CD4-positive, alpha-beta memory T cell (primary cell): Measurements from ENCODE around the gene ADAM15. TPM values are rescaled to one million over a fixed set of nuclear protein-coding genes. Genes with fewer than 3 reads are reported as not detected.

ENCODE experiments used
- CTCF ChIA-PET: fragments of 350-600 bp; sonication (Branson Sonifier 250); formaldehyde crosslinking; loops from one replicate; lab custom pipeline; 2021; ENCODE audit warnings: inconsistent platforms; ENCODE audit not compliant: partially characterized antibody; lab: Charles Lee
- POLR2A ChIA-PET: fragments of 350-600 bp; sonication (Branson Sonifier 250); formaldehyde crosslinking; loops from one replicate; lab custom pipeline; 2021; ENCODE audit not compliant: partially characterized antibody; lab: Charles Lee
- DNase-seq, 5 donors: peaks; one replicate each; pipeline versions ENCODE4 v3.0.0 to v3.0.0-alpha.2; 2020 to 2022; ENCODE audit warnings: mixed read lengths in 1 of 5
- H3K27ac ChIP-seq: one replicate; pipeline ENCODE4 v1.7.0; 2013; ENCODE audit warnings: low read depth, low read length
- H3K27me3 ChIP-seq: 2 replicates; pipeline ENCODE4 v1.7.0; 2013; ENCODE audit warnings: mild to moderate bottlenecking, low read length, moderate library complexity; ENCODE audit not compliant: insufficient read depth
- H3K36me3 ChIP-seq: 2 replicates; pipeline ENCODE4 v1.7.0; 2013; ENCODE audit warnings: mild to moderate bottlenecking, low read length, moderate library complexity; ENCODE audit not compliant: insufficient read depth
- H3K4me1 ChIP-seq: 2 replicates; pipeline ENCODE4 v1.7.0; 2013; ENCODE audit warnings: mild to moderate bottlenecking, low read length, moderate library complexity; ENCODE audit not compliant: insufficient read depth
- H3K4me3 ChIP-seq, 2 donors: one replicate each; pipeline ENCODE4 v1.7.0; 2013; ENCODE audit warnings: low read length in 2 of 2, mild to moderate bottlenecking in 1 of 2
- H3K9me3 ChIP-seq, 2 donors: one replicate each; pipeline ENCODE4 v1.7.0; 2013; ENCODE audit warnings: low read length in 2 of 2, control low read depth in 1 of 2; ENCODE audit not compliant: control insufficient read depth in 1 of 2
- H3K27ac Mint-ChIP-seq, 7 donors: one replicate each; pipeline ENCODE4 v1.8.0; 2020 to 2021; ENCODE audit warnings: mixed read lengths in 7 of 7, mild to moderate bottlenecking in 6 of 7, inconsistent platforms in 3 of 7, moderate library complexity in 3 of 7
- H3K27me3 Mint-ChIP-seq, 2 donors: one replicate each; pipeline ENCODE4 v1.8.0; 2020 to 2021; ENCODE audit warnings: mixed read lengths in 2 of 2
- H3K36me3 Mint-ChIP-seq, 2 donors: one replicate each; pipeline ENCODE4 v1.8.0; 2020 to 2021; ENCODE audit warnings: mixed read lengths in 2 of 2, inconsistent platforms in 1 of 2, mild to moderate bottlenecking in 1 of 2
- H3K4me1 Mint-ChIP-seq, 4 donors: one replicate each; pipeline ENCODE4 v1.8.0; 2020 to 2021; ENCODE audit warnings: mixed read lengths in 4 of 4, mild to moderate bottlenecking in 1 of 4
- H3K4me3 Mint-ChIP-seq, 8 donors: one replicate each; pipeline ENCODE4 v1.8.0; 2020 to 2021; ENCODE audit warnings: mixed read lengths in 8 of 8, mild to moderate bottlenecking in 7 of 8, moderate library complexity in 6 of 8, inconsistent platforms in 3 of 8
- H3K9me3 Mint-ChIP-seq, 8 donors: one replicate each; pipeline ENCODE4 v1.8.0; 2020 to 2021; ENCODE audit warnings: mixed read lengths in 8 of 8, mild to moderate bottlenecking in 5 of 8, inconsistent platforms in 3 of 8, moderate library complexity in 1 of 8
- intact Hi-C: fragments of 100-400 bp; cut with micrococcal nuclease; formaldehyde crosslinking; loops from one replicate; pipeline ENCODE4 v1.15.1; 2023
- polyA plus RNA-seq, 2 donors: library from polyadenylated mRNA; unstranded; fragments of 300-500 nt; fragmentation: Illumina TruSeq; gene quantifications; one replicate each; pipeline ENCODE4 v1.2.3, GENCODE V29; 2021
- total RNA-seq, 2 experiments: library from RNA; stranded (reverse); gene quantifications; one replicate each; pipeline ENCODE4 v1.2.3, GENCODE V29; 2021

The ADAM15 gene
- total and polyA plus RNA-seq, 4 experiments from 2014 or later, result 14.8 to 39.8 (median 25.9) TPM

GRCh38 chr1:155026588-155026987, 24.5 kb upstream of the ADAM15 start:
- ChIA-PET CTCF (no interaction called here), POLR2A (interaction anchor here (0.5 kb wide), 1 partner anchor 420 kb away, joined by 7 read pairs; no protein-coding TSS in a partner anchor)
- Mint-ChIP-seq H3K4me3 (no peak overlapping the region), H3K27me3 (no peaks in the 10 kb centered on the region), H3K36me3 (no peaks in the 10 kb centered on the region), H3K27ac (peak overlapping the region in 1 of 7 donors; percentile 37), H3K4me1 (peaks cover 4 to 15% (median 8%) of the 10 kb centered on the region in 4 donors), H3K9me3 (peaks cover 0 to 1% (median 0%) of the 10 kb centered on the region in 8 donors)
- no peaks in the 10 kb centered on the region for H3K27me3 ChIP-seq
- no peak overlapping the region for H3K27ac ChIP-seq
- H3K4me3 ChIP-seq, result no peak overlapping the region
- intact Hi-C loops, result no loop called here
- H3K9me3 ChIP-seq, result no peaks in the 10 kb centered on the region
- H3K4me1 ChIP-seq, result no peaks in the 10 kb centered on the region
- no peaks in the 10 kb centered on the region for H3K36me3 ChIP-seq
- DNase-seq, result no peak

- Histone ChIP-seq H3K4me3 (no peak overlapping the region), H3K9me3 (no peaks in the 10 kb centered on the region), H3K27ac (no peak overlapping the region), H3K36me3 (no peaks in the 10 kb centered on the region), H3K4me1 (no peaks in the 10 kb centered on the region), H3K27me3 (no peaks in the 10 kb centered on the region)
- Mint-ChIP-seq H3K27ac (peak overlapping the region in 1 of 7 donors; percentile 79), H3K9me3 (no peaks in the 10 kb centered on the region), H3K27me3 (no peaks in the 10 kb centered on the region), H3K4me1 (no peaks in the 10 kb centered on the region), H3K36me3 (no peaks in the 10 kb centered on the region), H3K4me3 (no peak overlapping the region)
- no peak for DNase-seq
- ChIA-PET POLR2A (no interaction called here), CTCF (interaction anchor here (0.7 to 0.8 kb wide), 2 partner anchors 13 to 88 kb away, joined by 3 read pairs; no protein-coding TSS in a partner anchor)
- intact Hi-C loops, result no loop called here
Measured at GRCh38 chr1:155029513-155030242, 21.4 kb upstream of the ADAM15 start.

GRCh38 chr1:155030243-155030795, 20.8 kb upstream of the ADAM15 start:
- no peak overlapping the region for H3K4me3 ChIP-seq
- no peaks in the 10 kb centered on the region for H3K36me3 ChIP-seq
- no peaks in the 10 kb centered on the region for H3K27me3 Mint-ChIP-seq
- POLR2A ChIA-PET, result no interaction called here
- DNase-seq, result no peak
- H3K27me3 ChIP-seq, result no peaks in the 10 kb centered on the region
- CTCF ChIA-PET, result interaction anchor here (0.7 to 1.5 kb wide), 3 partner anchors 13 to 89 kb away, joined by 3 read pairs; no protein-coding TSS in a partner anchor
- intact Hi-C loops, result no loop called here
- H3K27ac Mint-ChIP-seq, result no peak overlapping the region
- H3K36me3 Mint-ChIP-seq, result no peaks in the 10 kb centered on the region
- H3K9me3 ChIP-seq, result no peaks in the 10 kb centered on the region
- peak overlapping the region in 1 of 8 donors; percentile 12 for H3K4me3 Mint-ChIP-seq
- H3K27ac ChIP-seq, result no peak overlapping the region
- H3K9me3 Mint-ChIP-seq, result no peaks in the 10 kb centered on the region
- H3K4me1 ChIP-seq, result no peaks in the 10 kb centered on the region
- H3K4me1 Mint-ChIP-seq, result no peaks in the 10 kb centered on the region

DNA sequence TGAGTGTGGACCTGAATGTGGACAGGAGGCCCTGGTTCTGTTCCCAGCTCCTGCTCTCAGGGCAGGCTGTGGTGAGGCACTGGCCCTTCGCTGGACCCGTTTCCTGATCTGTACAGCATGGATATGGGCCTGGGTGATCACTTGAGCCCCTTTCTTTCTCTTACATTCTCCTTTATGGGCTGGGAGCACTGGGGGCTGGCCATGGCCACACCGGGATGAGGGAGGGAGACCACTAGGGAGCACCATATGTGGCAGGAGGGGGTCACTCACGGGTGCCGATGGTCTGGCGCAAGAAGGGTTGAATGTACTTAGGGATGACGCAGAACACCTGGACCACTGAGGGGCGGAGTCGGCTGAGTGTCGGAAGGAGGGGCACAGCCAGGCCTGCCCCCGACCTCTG, 20.2 kb upstream of the ADAM15 start:
- Histone ChIP-seq H3K9me3 (no peaks in the 10 kb centered on the region), H3K27me3 (no peaks in the 10 kb centered on the region), H3K36me3 (no peaks in the 10 kb centered on the region), H3K4me1 (no peaks in the 10 kb centered on the region), H3K27ac (no peak overlapping the region), H3K4me3 (no peak overlapping the region)
- Mint-ChIP-seq H3K36me3 (no peaks in the 10 kb centered on the region), H3K9me3 (no peaks in the 10 kb centered on the region), H3K27ac (no peak overlapping the region), H3K4me1 (no peaks in the 10 kb centered on the region), H3K4me3 (no peak overlapping the region), H3K27me3 (no peaks in the 10 kb centered on the region)
- ChIA-PET CTCF (interaction anchor here (1.5 kb wide), 1 partner anchor 28 kb away, joined by 3 read pairs; no protein-coding TSS in a partner anchor), POLR2A (no interaction called here)
- intact Hi-C loops, result no loop called here
- no peak for DNase-seq

DNA sequence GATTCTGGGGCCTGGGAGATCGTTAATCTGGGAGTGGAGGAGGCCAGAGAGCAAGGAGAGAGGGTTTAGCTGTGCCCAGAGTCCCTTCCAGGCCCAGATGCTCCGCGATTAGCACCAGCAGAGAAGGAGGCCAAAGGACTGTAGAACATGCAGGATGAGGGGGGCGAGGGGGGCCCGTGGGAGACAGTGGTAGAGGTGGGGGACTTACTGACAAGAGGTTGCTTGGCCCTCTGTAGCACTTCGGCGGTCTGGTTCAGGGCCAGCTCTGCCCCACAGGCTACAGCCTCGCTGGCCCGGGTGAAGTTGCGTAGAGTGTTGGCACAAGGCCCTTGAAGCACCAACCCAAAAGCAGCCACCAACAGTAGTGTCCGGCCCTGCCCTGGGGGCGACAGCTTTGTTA, 18.2 kb upstream of the ADAM15 start:
- POLR2A ChIA-PET, result no interaction called here
- H3K27ac Mint-ChIP-seq, result peak overlapping the region in 1 of 7 donors; percentile 35
- intact Hi-C loops, result no loop called here

GRCh38 chr1:155033524-155033923, 17.6 kb upstream of the ADAM15 start, which contains the start of the genes DCST1 and DCST2:
TSS of gene DCST1 (plus strand) at chr1:155033824. CDS start at chr1:155034037, 213 bp downstream.
TSS of gene DCST2 (minus strand) at chr1:155033781. CDS start at chr1:155033701, 80 bp downstream.
- Histone ChIP-seq H3K36me3 (no peaks in the 10 kb centered on the region), H3K4me1 (no peaks in the 10 kb centered on the region), H3K27me3 (no peaks in the 10 kb centered on the region), H3K9me3 (no peaks in the 10 kb centered on the region), H3K27ac (no peak within 1 kb of the TSS), H3K4me3 (no peak within 1 kb of the TSS)
- Mint-ChIP-seq H3K4me3 (no peak within 1 kb of the TSS), H3K4me1 (no peaks in the 10 kb centered on the region), H3K27me3 (peaks cover 0 to 1% of the 10 kb centered on the region in 2 donors), H3K36me3 (no peaks in the 10 kb centered on the region), H3K9me3 (no peaks in the 10 kb centered on the region), H3K27ac (peak within 1 kb of the TSS in 1 of 7 donors; percentile 46)
- ChIA-PET POLR2A (no interaction called here), CTCF (no interaction called here)
- intact Hi-C loops, result no loop called here
- DNase-seq, result no peak

More for the DNA sequence above, 18.2 kb upstream of the ADAM15 start:
- Histone ChIP-seq H3K4me1 (no peaks in the 10 kb centered on the region), H3K27ac (no peak overlapping the region), H3K27me3 (no peaks in the 10 kb centered on the region), H3K36me3 (no peaks in the 10 kb centered on the region), H3K4me3 (no peak overlapping the region), H3K9me3 (no peaks in the 10 kb centered on the region)
- no peak for DNase-seq
- H3K4me3 Mint-ChIP-seq, result no peak overlapping the region
- no peaks in the 10 kb centered on the region for H3K9me3 Mint-ChIP-seq
- no peaks in the 10 kb centered on the region for H3K27me3 Mint-ChIP-seq
- H3K36me3 Mint-ChIP-seq, result no peaks in the 10 kb centered on the region
- no peaks in the 10 kb centered on the region for H3K4me1 Mint-ChIP-seq
- CTCF ChIA-PET, result interaction anchor here (1.5 kb wide), 1 partner anchor 13 kb away, joined by 3 read pairs; no protein-coding TSS in a partner anchor
